ENCODE data around the gene WDFY3. TPM values are rescaled to one million over a fixed set of nuclear protein-coding genes. Genes with fewer than 3 reads are reported as not detected.

WDFY3 gene
- total and polyA plus RNA-seq, 2 donors (not counting 1 experiment from before 2014, with no cell fraction given) = 0.05 to 0.36 TPM

DNA sequence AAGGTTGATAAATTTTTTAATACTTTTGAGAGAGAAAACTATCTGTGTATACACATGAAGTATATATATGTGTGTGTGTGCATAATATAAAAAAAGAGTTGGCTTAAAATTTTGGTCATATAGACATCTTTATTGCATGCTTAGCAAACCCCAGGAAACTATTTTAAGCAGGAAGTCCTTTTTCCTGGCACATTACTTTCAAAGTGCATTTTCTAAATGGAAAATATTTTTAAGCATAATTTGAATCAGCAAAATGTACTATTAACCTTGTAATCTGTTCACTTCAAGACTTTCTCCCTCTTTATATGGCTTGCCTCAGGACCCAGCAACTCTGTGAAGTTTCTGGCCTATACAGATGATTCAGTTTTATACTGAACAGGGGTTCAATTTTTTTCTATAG, 277.3 kb downstream of the WDFY3 start:
- CTCF ChIA-PET = no interaction called here
- H3K27ac Mint-ChIP-seq = no peak overlapping the region
- Histone ChIP-seq H3K36me3 (replicated peaks in 1 of 2; ENCODE audit: control extremely low read depth in 1 of 2, control insufficient read depth in 1 of 2, extremely low read depth in 1 of 2, insufficient read depth in 2 of 2, low read length in 1 of 2) (no peaks in the 10 kb centered on the region), H3K4me2 (replicated peaks; ENCODE audit: low read depth, low read length, poor library complexity, severe bottlenecking) (no peak overlapping the region), H4K20me1 (ENCODE audit: control insufficient read depth, insufficient read depth, low read length, poor library complexity, severe bottlenecking) (no peaks in the 10 kb centered on the region), H3K4me1 (ENCODE audit: control insufficient read depth in 2 of 2, insufficient read depth in 2 of 2, low read length in 2 of 2) (no peaks in the 10 kb centered on the region), H3K9me3 (ENCODE audit: control extremely low read depth in 1 of 3, control insufficient read depth in 2 of 3, insufficient read depth in 1 of 3, low read length in 2 of 3) (no peaks in the 10 kb centered on the region), H3K27me3 (replicated peaks in 1 of 4; ENCODE audit: control extremely low read depth in 1 of 4, control insufficient read depth in 3 of 4, insufficient read depth in 4 of 4, low read length in 3 of 4) (no peaks in the 10 kb centered on the region), H3K9ac (ENCODE audit: low read length) (no peak overlapping the region), H3K27ac (ENCODE audit: low read length in 2 of 2) (no peak overlapping the region), H3K79me2 (ENCODE audit: control insufficient read depth, insufficient read depth, low read length) (no peaks in the 10 kb centered on the region), H3K4me3 (ENCODE audit: control extremely low read depth in 1 of 5, extremely low read depth in 1 of 5, insufficient read depth in 1 of 5, low read depth in 2 of 5, low read length in 4 of 5) (no peak overlapping the region), H2AFZ (ENCODE audit: insufficient read depth, low read depth, low read length, poor library complexity, severe bottlenecking) (no peak overlapping the region)
- no peaks in the 10 kb centered on the region for H3K4me1 Mint-ChIP-seq
- H3K4me3 Mint-ChIP-seq = no peak overlapping the region
- POLR2A ChIA-PET = no interaction called here
- DNase-seq (no peak), ATAC-seq (ENCODE audit: low read depth) (no peak)
- TF ChIP-seq EZH2 (IDR thresholded peaks at IDR 0.05; ENCODE audit: borderline replicate concordance, insufficient read depth, low read depth, low read length, poor library complexity, severe bottlenecking) = no peak
- TF ChIP-seq, protein P1, sequence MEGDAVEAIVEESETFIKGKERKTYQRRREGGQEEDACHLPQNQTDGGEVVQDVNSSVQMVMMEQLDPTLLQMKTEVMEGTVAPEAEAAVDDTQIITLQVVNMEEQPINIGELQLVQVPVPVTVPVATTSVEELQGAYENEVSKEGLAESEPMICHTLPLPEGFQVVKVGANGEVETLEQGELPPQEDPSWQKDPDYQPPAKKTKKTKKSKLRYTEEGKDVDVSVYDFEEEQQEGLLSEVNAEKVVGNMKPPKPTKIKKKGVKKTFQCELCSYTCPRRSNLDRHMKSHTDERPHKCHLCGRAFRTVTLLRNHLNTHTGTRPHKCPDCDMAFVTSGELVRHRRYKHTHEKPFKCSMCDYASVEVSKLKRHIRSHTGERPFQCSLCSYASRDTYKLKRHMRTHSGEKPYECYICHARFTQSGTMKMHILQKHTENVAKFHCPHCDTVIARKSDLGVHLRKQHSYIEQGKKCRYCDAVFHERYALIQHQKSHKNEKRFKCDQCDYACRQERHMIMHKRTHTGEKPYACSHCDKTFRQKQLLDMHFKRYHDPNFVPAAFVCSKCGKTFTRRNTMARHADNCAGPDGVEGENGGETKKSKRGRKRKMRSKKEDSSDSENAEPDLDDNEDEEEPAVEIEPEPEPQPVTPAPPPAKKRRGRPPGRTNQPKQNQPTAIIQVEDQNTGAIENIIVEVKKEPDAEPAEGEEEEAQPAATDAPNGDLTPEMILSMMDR (IDR thresholded peaks at IDR 0.05) = no peak
- intact Hi-C loops (cut with micrococcal nuclease) = no loop called here
- no peaks in the 10 kb centered on the region for H3K9me3 Mint-ChIP-seq (ENCODE audit: insufficient read depth)
- no peaks in the 10 kb centered on the region for H3K27me3 Mint-ChIP-seq

DNA sequence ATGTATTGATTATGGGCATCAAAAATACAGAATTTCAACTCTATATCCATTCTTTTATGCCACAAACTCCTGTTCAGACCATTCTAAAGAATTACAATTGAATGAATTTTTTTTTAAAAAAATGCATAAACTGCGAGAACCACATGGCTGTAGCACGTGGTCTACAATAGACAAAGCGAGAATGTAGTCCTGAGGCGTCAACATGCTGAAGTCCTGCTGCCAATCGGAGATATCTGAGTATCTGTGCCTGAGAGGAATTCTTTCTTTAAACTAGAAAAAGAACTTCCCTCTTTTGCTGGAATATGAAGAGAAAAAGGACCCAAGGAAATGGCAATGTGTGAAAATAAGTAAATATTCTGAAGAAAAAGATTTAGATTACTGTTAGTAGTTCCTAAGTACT, 277.9 kb downstream of the WDFY3 start:
- Histone ChIP-seq H3K79me2 (ENCODE audit: control insufficient read depth, insufficient read depth, low read length) (no peaks in the 10 kb centered on the region), H2AFZ (ENCODE audit: insufficient read depth, low read depth, low read length, poor library complexity, severe bottlenecking) (no peak overlapping the region), H3K27ac (ENCODE audit: low read length in 2 of 2) (no peak overlapping the region), H3K4me2 (replicated peaks; ENCODE audit: low read depth, low read length, poor library complexity, severe bottlenecking) (no peak overlapping the region), H4K20me1 (ENCODE audit: control insufficient read depth, insufficient read depth, low read length, poor library complexity, severe bottlenecking) (no peaks in the 10 kb centered on the region), H3K9ac (ENCODE audit: low read length) (no peak overlapping the region), H3K9me3 (ENCODE audit: control extremely low read depth in 1 of 3, control insufficient read depth in 2 of 3, insufficient read depth in 1 of 3, low read length in 2 of 3) (no peaks in the 10 kb centered on the region), H3K4me1 (ENCODE audit: control insufficient read depth in 2 of 2, insufficient read depth in 2 of 2, low read length in 2 of 2) (no peaks in the 10 kb centered on the region), H3K27me3 (replicated peaks in 1 of 4; ENCODE audit: control extremely low read depth in 1 of 4, control insufficient read depth in 3 of 4, insufficient read depth in 4 of 4, low read length in 3 of 4) (no peaks in the 10 kb centered on the region), H3K4me3 (ENCODE audit: control extremely low read depth in 1 of 5, extremely low read depth in 1 of 5, insufficient read depth in 1 of 5, low read depth in 2 of 5, low read length in 4 of 5) (no peak overlapping the region), H3K36me3 (replicated peaks in 1 of 2; ENCODE audit: control extremely low read depth in 1 of 2, control insufficient read depth in 1 of 2, extremely low read depth in 1 of 2, insufficient read depth in 2 of 2, low read length in 1 of 2) (no peaks in the 10 kb centered on the region)
- TF ChIP-seq, protein P1 (IDR thresholded peaks at IDR 0.05) = no peak
- TF ChIP-seq EZH2 (IDR thresholded peaks at IDR 0.05; ENCODE audit: borderline replicate concordance, insufficient read depth, low read depth, low read length, poor library complexity, severe bottlenecking) = no peak
- Mint-ChIP-seq H3K27me3 (no peaks in the 10 kb centered on the region), H3K4me1 (no peaks in the 10 kb centered on the region), H3K9me3 (ENCODE audit: insufficient read depth) (no peaks in the 10 kb centered on the region), H3K4me3 (no peak overlapping the region), H3K27ac (no peak overlapping the region)
- 89% methylated on average over 4 of the region's 5 CpGs for WGBS (ENCODE audit: insufficient coverage)
- ChIA-PET CTCF (no interaction called here), POLR2A (no interaction called here)
- no peak for ATAC-seq (ENCODE audit: low read depth)
- no peak for DNase-seq
- intact Hi-C loops (cut with micrococcal nuclease) = no loop called here

All from B cell (primary cell).